WI38 (cell line): ENCODE data around the gene AARS2.
"Not testable (repeated sequence)": the region's sequence is repeated elsewhere in the genome, so short reads cannot be mapped to it uniquely, and the experiment has no call there.

Experiments
- H3K4me3 ChIP-seq: 2 replicates; pipeline ENCODE4 v1.5.1; 2011; ENCODE audit warnings: low read depth, mild to moderate bottlenecking, control low read depth, low read length
- CTCF ChIP-seq: IDR thresholded peaks from 2 replicates; pipeline ENCODE4 v1.5.1; 2012; ENCODE audit warnings: low read depth, mild to moderate bottlenecking, control low read depth, low read length

The AARS2 gene

GRCh38 chr6:44327760-44328159, 14.6 kb upstream of the AARS2 start:
- no peak overlapping the region for H3K4me3 ChIP-seq
- no peak for TF ChIP-seq CTCF

- no peak overlapping the region for H3K4me3 ChIP-seq
These were observed 13.9 kb upstream of the AARS2 start for GRCh38 chr6:44327096-44327495.

GRCh38 chr6:44321210-44321609, 8.1 kb upstream of the AARS2 start:
- no peak overlapping the region for H3K4me3 ChIP-seq
- no peak for TF ChIP-seq CTCF

More at GRCh38 chr6:44327096-44327495, 13.9 kb upstream of the AARS2 start:
- TF ChIP-seq CTCF = no peak

- not testable (repeated sequence) for H3K4me3 ChIP-seq
These were observed 4.0 kb upstream of the AARS2 start for GRCh38 chr6:44317136-44317631.

GRCh38 chr6:44316481-44316880, 3.3 kb upstream of the AARS2 start:
- TF ChIP-seq CTCF = no peak
- no peak overlapping the region for H3K4me3 ChIP-seq

GRCh38 chr6:44315951-44316350, 2.8 kb upstream of the AARS2 start:
- no peak for TF ChIP-seq CTCF
- H3K4me3 ChIP-seq = no peak overlapping the region

GRCh38 chr6:44315516-44315915, 2.4 kb upstream of the AARS2 start:
- H3K4me3 ChIP-seq = no peak overlapping the region
- TF ChIP-seq CTCF = no peak

GRCh38 chr6:44314657-44315056, 1.5 kb upstream of the AARS2 start:
- not testable (repeated sequence) for H3K4me3 ChIP-seq
